GM21423 (cell line): ENCODE results near the gene CRIM1.

Experiments used
- ATAC-seq: cut with Tn5 transposase; IDR thresholded peaks from one replicate; pipeline ENCODE4 v1.9.1; 2021; ENCODE audit warnings: mild to moderate bottlenecking, moderate library complexity; ENCODE audit not compliant: unreplicated experiment

CRIM1 gene

DNA sequence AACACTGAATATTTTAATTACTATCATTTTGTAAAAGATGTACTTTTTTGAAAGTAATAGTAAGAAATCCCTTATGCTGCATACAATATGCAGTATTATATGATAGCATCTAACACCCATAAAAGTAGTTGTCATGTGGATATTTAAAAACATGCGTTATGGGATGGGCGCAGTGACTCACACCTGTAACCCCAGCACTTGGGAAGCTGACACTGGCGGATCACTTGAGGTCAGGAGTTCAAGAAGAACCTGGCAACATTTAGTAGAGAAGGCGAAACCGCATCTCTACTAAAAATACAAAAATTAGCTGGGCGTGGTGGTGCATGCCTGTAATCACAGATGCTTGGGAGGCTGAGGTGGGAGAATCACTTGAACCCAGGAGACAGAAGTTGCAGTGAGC lies 153.5 kb downstream of the CRIM1 start:
- no peak for ATAC-seq

DNA sequence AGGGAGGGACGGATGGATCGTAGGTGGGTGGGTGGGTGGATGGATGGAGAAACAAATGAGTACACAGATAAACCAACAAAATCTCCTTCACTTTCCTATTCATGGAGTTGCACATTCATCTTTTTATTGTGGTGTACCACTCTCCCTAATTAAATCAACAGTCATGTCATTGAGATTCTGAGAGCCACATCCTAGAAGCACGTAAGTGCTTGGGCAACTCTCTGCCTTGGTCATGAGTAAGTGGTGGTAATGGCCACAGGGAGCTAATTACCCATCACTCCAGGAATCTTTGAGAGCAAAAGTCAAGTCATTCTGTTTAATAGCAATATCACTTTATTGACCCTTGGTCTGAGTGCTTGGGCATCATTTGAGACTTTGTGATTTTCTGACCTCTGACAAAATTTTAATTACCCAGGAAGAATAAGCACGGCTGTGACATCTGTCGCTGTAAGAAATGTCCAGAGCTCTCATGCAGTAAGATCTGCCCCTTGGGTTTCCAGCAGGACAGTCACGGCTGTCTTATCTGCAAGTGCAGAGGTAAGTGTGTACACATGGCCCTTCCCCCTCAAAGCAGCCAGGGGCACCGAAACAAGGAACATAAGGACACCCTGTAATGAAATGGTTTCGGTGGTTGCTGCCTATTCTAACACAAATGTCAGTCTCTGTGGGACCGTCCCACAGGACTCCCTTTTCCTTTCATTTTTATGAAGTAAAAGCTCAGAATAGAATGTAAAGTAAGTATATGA lies 156.5 kb downstream of the CRIM1 start:
- ATAC-seq, result peak; percentile 48

DNA sequence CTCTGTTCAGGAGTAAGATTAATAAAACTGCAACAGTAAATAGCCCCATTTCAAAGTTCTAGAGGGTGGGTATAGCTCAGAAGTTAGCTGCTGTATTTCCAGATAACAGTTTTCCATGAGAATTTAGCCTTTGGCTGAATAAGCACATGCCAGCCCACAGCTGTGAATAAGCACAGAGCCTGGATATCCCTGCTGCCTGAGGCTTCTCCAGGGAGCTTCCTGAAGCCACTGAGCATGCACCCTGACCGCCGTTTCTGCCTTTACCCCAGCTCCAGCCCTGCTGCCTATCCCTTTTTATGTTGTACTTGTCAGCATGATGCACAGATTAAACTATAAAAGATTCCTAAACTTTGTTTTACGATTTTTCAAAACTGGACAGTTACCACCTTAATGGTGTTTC lies 157.1 kb downstream of the CRIM1 start:
- ATAC-seq, result no peak

DNA sequence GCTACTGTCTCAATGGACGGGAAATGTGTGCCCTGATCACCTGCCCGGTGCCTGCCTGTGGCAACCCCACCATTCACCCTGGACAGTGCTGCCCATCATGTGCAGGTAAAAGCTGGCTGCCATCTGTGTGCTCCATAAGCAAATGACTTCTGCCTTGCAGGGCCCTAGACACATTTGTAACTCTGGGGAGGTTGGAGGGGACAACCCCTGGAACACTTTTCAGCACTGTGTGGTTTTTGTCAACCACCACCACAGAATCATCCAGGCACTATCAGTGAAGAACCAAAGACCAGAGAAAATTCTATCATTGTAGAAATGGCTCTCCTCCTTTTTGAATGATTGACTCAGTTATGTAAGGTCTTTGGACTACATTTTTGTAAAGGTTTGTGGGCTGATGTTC lies 158.1 kb downstream of the CRIM1 start:
- ATAC-seq, result peak; percentile 59

DNA sequence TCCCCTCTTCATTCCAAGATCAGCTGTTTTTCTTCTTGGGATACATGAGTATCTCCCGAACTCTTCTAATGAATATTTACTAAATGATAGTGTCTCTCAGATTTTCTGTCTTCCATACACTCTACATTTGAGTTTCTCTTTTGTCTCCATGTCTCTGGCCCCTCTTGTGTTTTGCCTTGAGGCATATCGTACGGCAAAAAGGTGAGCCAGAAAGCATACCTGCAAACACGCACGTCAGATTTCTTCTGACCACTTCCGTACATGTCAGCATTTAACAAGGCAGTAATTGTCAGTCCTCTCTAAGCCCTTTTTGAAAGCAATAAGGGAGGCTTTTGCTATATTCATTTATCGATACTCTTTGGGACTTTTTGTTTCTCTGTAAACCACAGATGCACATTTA lies 160.0 kb downstream of the CRIM1 start:
- no peak for ATAC-seq

DNA sequence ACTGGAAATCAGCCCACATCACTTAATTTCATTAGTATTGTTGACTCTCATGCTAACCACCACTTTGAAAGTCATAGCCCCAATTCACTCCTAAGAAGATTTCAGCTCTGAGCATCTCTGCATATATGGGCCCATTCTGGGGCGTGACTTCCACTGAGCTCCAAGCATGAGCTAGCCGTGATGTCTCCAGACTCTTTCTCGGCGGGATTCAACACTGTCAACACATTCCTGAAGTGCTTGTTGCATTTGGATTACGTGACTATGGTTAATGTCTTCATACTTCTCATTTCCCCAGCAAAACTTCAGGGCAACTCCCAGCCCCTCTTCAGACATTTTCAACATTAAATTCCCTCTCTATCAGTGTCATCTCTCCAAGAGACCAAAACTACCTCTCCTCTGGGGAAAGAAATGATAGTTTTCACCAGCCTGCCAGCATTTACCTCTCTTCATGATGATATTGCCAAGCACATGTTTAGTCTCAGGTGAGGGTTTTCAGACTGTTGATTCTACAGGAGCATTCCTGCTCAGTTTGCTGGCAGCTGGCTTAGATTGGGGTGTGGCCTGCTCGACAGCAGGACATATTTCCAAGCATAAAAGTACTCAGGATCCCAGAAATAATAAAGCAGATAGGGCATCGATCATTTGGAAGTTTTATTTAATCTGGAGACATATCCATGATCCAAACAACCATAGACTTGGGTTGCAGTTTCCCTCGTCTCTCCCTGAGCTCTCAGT lies 160.7 kb downstream of the CRIM1 start:
- no peak for ATAC-seq

DNA sequence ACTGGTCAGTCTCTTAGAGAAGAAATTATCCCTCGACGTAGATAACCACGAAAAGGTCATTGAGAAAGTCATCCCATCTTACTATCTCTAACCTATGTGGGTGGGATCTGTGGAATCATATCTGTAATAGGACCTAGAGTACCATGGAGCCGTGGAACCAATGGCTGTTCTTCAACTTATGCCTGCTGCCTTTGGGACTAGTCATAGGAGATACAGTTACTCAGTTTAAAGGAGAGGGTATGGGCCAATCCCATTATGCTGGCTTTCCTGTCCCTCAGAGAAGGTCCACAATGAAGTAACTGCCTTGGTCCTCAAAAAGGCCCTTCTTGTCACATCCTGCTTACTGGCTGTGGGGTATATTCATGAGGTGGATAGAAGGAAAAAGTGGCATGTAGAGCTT lies 164.9 kb downstream of the CRIM1 start:
- no peak for ATAC-seq

DNA sequence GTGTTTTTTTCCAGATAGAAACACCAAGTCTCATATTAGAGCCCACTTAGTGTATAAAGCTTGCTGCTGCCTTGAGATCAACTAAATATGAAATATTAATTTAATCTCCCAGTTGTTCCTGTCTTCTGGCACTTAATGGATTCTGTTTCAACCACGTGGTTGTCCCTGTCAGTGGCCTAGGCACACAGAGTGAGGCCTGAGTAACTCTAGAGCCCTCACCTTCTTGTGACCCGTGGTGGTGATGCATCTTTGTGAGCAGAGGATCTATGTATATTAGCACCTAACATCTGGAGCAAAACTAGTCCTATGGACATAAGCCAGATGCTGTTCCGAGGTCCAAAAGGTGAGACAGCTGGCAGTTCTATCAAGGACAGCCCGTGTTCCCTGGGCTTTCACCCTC lies 167.6 kb downstream of the CRIM1 start:
- no peak for ATAC-seq

DNA sequence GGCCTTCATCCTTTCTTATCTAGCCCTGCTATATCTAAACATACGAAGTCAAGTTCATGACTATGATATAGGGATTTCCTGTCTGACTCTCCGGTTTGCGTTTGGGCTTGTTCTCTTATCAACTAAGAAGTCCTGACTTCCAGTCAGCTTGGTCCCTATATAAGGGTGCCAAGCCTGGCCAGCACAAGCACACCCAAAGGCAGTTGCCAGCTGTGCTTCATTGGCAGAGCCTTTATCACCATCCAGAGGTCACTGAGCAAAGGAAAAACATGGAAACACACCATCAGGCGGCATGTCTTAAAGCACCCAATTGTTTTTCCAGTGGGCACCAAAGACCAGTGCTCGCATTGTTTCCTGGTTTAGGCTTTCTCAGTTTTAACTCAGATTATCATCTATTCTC lies 169.7 kb downstream of the CRIM1 start:
- no peak for ATAC-seq

DNA sequence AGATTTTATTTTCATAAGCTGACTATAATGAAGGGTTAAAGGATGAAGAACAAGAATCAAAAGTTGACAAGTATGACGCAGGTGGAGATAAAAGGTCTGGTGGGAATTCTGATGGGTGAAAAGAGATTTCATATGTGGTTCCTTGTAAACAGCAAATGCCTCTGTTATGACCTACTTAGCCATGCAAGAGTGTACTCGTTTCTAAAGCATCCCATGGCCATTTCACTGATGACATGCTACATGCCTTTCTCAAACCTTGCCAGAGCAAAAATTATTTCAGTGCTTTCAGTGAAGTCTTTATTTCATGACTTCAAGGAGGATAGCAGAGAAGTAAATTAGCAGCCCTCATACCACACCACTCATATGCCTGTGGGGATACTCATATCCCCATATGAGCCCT lies 170.6 kb downstream of the CRIM1 start:
- ATAC-seq, result no peak

DNA sequence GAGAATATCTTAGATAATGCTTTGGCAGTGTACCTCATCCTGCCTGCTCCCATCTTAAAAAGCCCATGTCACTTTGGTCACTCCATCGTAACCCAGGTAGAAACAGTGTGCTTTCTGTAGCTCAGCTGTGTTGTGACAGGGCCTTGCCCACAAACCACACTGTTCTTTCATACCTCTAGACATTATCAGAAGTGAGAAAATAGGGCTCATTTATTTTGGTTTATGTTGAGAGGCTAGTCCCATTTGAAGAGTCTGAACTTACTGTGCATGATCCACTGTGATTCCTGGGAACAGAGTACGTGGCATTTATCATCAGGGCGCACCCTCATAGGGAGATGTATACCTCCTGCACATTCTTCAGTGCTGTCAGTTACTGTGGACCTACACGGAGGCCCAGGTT lies 172.7 kb downstream of the CRIM1 start:
- peak; percentile 75 for ATAC-seq

DNA sequence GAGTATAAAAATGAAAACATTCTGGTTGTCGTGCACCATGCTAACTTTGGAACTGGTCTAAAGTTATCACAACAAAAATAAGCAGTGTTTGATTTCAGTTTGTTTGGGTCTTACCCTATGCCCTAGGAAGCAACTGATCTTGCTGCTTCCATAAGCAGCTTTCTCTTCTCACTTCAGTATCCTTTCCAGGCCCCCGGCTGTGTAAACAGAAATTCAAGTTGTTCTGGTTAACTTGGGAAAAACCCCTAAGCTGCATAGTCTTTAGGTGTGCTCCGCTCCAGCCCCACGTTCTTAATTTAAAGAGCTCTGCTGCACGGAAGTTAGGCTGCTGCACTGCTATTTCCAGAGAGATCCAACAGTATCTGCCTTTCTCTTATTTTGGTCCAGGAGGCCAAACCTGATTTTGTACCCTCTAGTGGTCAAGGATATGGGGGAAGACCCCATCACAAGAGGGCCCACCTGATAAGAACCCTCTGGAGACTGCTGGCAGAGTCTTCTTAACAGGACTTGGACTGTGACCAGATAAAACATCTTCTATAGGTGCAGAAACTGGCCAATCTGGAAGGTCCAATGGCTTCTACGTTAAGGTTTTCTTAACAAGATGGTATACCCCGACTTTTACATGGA lies 173.3 kb downstream of the CRIM1 start:
- ATAC-seq, result peak; percentile 4

DNA sequence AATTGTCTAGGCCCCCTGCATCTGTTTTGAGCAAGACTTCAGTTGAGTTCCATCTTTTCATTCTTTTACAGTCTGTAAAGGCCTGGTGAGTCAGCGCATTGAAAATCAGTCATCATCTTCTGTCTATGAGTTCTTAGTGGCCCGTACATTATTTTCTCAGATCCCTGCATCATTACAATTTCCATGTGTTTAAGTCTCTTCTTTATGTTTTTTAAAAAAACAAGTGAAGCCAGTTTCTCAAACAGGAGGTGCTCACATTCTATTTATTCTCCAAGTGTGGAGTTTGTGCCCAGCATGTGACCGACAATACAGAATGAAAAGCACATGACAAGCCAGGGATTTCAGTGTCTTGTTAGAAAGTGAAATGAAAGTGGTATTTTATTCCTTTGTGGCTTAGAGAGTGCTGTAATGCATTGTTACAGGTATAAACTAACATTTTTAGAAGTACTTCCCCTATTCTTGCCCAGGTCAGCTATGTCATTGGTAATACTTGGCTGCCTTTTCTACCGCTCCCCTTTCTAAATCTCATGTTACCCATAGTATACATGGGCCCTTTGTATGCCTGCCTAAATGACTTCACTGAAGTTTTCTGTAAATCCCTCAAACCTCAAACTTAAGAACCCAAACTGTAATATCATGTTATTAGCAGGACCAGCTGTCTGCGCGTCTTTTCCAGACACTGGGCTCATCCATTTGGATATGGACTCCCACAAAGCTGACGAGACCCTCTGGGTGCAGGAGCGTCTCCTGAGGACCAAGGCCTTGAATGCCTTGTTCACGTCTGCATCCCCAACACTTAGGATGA lies 174.8 kb downstream of the CRIM1 start:
- peak; percentile 79 for ATAC-seq

DNA sequence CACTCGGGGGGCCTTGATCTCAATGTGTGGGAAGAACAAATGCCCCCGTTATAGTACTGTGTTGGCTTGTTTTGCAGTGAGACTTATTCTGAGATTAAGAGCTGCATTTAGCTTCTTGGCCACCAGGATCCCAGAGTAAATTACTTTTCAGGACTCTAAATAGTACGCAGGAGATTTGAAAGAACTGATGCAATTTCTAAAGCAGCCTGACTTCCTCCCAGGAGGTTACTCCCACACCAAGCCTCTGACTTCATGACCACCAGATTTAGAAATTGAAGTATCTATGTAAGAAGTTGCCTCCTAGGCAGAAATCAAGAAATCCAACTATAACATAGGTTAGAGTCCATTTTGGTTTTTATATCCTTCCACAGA lies 175.4 kb downstream of the CRIM1 start:
- ATAC-seq, result no peak

DNA sequence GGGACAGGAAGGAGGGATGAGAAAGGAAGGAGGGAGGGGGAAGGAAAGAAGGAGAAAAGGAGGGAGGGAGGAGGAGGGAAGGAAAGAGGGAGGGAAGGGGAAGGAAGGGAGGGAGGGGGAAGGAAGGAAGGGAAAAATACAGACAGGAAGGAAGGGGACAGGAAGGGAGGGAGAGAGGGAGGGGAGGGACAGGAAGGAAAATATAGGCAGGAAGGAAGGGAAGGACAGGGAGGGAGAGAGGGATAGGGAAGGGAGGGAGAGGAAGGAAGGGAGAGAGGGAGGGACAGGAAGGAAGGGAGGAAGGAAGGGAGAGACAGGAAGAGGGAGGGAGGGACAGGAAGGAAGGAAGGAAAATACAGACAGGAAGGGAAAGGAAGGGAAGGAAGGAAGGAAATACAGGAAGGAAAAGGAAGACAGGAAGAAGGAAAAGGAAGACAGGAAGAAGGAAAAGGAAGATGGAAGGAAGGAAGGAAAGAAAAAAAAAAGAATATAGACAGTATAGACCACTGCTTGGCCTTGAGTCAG lies 178.8 kb downstream of the CRIM1 start:
- no peak for ATAC-seq

DNA sequence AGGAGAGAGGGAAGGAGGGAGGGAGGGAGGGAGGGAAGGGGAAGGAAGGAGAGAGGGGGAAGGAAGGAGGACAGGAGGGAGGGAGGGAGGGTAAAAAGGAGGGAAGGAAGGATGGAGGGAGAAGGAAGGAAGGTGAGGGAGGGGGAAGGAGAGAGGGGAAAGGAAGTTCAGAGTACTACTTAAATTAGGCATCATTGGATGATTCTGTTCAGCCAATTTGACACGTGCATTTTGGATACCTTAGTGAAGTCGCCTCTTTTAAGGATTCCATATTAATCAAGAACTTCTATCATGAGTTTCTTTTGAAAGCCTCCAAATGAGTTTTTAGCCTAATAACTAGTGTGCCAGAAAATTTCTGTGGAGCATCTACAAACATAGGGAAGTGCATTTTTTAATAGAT lies 179.5 kb downstream of the CRIM1 start:
- no peak for ATAC-seq

DNA sequence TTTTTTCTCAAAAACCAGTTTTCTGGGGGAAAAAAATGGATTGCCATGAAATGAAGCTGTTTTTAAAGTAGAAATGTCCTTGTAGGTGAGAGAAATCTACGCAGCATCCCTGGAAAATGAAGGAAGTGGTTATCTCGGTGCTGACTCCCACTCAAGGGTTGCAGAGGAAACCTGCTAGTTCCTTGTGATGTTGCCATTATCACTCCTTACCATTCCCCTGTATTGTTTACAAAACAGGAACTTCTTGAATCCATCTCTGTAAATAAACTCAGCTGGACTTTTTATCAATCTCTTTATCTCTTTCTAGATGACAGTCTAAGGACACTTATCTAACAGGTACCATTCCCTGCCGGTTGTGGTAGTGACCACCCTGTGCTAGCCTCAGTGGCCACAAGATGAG lies 181.2 kb downstream of the CRIM1 start:
- no peak for ATAC-seq

DNA sequence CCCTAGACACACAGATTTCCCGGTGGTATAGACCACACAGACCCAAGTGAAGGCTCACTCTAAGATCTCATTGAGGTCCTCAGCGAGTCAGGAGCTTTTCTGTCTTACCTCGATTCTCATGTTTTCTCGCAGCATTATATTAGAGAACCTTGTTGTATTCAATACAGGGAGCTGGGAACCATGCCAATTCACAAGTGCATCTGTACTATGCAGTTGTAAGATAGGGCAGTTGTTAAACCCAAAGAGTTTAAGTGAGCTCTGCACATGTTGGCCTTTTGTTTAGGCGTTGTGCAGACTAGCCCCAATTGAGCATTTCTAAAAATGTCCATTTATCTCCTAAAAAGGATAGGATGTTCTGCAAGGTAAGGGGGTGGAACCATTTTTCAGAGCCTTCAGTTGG lies 182.8 kb downstream of the CRIM1 start:
- no peak for ATAC-seq

DNA sequence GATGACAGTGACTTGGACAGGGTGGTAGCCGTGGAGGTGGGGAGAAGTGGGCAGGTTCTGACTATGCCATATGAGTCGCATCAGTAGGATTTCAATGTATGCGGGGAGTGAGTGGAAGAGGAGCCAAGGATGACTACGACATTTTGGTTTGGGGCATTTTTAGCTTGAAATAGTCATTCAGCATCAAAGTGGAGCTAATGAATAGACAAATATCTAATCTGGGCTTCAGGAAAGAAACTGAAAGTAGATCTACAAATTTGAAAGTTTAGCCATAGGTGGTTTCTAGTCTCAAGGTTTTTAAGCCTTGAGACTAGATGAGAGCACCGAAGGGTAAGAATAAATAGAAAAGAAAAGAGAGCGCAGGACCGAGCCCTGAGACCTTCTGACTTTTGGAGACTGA lies 184.1 kb downstream of the CRIM1 start:
- peak; percentile 87 for ATAC-seq

DNA sequence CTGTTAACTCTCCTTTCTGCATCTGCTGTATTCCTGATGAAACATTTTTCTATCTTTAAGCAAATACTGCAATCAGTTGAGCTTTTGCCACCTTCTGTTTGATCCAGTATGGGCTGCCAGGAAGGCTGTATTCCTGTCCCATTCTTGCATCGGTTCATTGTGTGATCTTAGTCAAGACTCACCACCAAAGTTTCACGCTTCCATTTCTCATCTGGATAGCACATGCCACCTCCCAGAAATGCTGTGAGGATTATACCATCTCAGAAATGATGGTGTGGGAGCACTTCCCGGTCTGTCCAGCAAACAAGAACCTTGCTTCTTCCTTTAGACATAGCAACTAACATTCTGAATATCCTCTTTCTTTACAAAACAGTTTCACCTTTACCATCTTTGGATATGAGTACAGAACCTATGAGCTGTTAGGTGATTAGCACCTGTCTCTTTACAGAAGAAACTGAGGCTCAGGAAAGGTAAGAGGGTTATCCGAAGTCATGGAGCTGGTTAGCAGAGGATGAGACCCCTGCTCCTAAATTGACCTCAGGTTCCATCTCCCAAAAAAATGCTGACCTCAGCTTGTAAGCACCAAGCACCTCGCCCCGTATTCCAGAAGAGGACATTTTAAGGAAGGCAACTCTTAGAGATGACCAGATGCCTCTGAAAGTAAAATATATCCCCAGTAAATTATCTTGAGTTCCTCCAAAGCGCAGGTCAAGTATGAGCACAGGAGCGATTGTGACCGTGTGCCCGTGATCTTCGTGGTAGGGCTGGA lies 185.6 kb downstream of the CRIM1 start:
- no peak for ATAC-seq
